Lower leg skin (tissue), 4 donors: ENCODE measurements around the gene HECTD3. TPM values are rescaled to one million over a fixed set of nuclear protein-coding genes. Genes with fewer than 3 reads are reported as not detected.

Experiments
- DNase-seq, 2 donors: peaks; one replicate each; pipeline ENCODE4 v3.0.0-alpha.2; 2019; ENCODE audit warnings: low spot score in 2 of 2
- H3K4me3 ChIP-seq: fragments of 200-600 bp; sonication (generic); 2 replicates; pipeline ENCODE4 v1.5.1; 2017; ENCODE audit warnings: mild to moderate bottlenecking, low read depth; ENCODE audit not compliant: poor library complexity, severe bottlenecking
- CTCF ChIP-seq, 3 donors: fragments of 450-650 bp; IDR thresholded peaks; one replicate each; pipeline ENCODE4 v1.5.1; 2016; ENCODE audit warnings: antibody characterized with exemption in 3 of 3, mild to moderate bottlenecking in 3 of 3, moderate library complexity in 2 of 3
- POLR2A ChIP-seq, 2 donors: fragments of 450-650 bp; IDR thresholded peaks; one replicate each; pipeline ENCODE4 v1.6.1; 2016 to 2017; ENCODE audit warnings: antibody characterized with exemption in 2 of 2, mild to moderate bottlenecking in 1 of 2, moderate library complexity in 1 of 2
- WGBS, 2 donors: methylation state at CpG; one replicate each; pipeline ENCODE4 v1.1.5; 2018; 5-methylcytosine and 5-hydroxymethylcytosine counted together
- intact Hi-C: fragments of 100-400 bp; cut with DNase I; formaldehyde crosslinking; loops from one replicate; pipeline ENCODE4 v1.15.0; 2023; ENCODE audit warnings: low total_unique reads
- total RNA-seq, 4 donors: library from RNA; depleted of rRNA; stranded (reverse); fragments of >200 nt; gene quantifications; one replicate each; pipeline ENCODE4 v1.1.0, GENCODE V29; 2016

HECTD3 gene
- total RNA-seq, 4 donors from 2014 or later = 40.3 to 97.5 (median 48.1) TPM

GRCh38 chr1:45009296-45009865, 1.7 kb downstream of the HECTD3 start:
- DNase-seq = no peak
- WGBS, 2 donors = 89 to 91% methylated on average over 8 to 11 of the region's 11 CpGs
- intact Hi-C loops = loop anchor here (5.0 to 10.0 kb wide), 2 partner anchors 175 to 217 kb away; no protein-coding TSS in a partner anchor
- TF ChIP-seq POLR2A (IDR thresholded peaks at IDR 0.05) (no peak), CTCF (IDR thresholded peaks at IDR 0.05) (no peak)
- no peak overlapping the region for H3K4me3 ChIP-seq

DNA sequence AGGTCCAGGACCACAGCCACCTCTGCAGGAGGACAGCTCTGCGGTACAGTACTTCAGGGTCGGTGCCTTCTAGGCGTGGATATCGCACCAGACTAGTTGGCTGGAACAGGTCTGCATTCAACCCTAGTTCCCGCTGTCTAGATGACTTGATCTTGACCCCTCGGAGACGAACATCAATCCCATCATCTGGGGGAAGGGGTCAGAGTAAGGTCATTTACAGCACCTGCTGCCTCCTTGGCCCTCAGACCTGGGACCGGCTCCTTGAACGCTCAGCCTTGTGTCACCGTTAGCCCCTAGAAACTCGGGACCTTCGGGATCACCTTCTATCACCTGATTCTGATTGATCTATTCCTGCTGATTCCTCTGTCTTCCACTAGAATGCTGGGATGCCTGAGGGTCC, 2.6 kb downstream of the HECTD3 start:
- intact Hi-C loops = loop anchor here (5.0 to 10.0 kb wide), 2 partner anchors 174 to 216 kb away; no protein-coding TSS in a partner anchor
- DNase-seq = no peak
- 93 to 94% methylated on average over 12 of the region's 12 CpGs for WGBS, 2 donors
- TF ChIP-seq CTCF (IDR thresholded peaks at IDR 0.05) = no peak
- TF ChIP-seq POLR2A (IDR thresholded peaks at IDR 0.05) = no peak
- no peak overlapping the region for H3K4me3 ChIP-seq

DNA sequence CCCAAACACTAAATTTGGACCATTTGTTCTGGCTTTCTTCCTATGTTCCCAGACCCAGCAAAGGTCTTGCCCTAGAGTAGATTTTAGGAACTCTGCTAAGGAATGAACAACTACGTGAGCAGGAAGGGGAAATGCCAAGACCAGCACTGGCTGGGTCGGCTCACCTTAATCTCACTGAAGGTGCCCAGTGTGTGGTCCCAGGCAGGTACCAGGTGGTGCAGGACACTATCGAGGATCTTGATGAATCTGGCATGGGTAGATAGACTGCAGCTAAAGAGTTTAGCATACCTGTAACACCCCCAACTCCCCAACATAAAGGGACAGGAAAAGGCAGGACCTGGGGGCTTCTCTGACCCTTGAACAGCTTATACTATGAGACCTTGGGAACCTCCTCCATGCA, 3.0 kb downstream of the HECTD3 start:
- no peak overlapping the region for H3K4me3 ChIP-seq
- DNase-seq = no peak
- TF ChIP-seq POLR2A (IDR thresholded peaks at IDR 0.05) = no peak
- TF ChIP-seq CTCF (IDR thresholded peaks at IDR 0.05) = no peak
- WGBS, 2 donors = 81 to 86% methylated on average over 3 of the region's 3 CpGs
- intact Hi-C loops = loop anchor here (5.0 to 10.0 kb wide), 2 partner anchors 173 to 216 kb away; no protein-coding TSS in a partner anchor

- no peak overlapping the region for H3K4me3 ChIP-seq
- TF ChIP-seq CTCF (IDR thresholded peaks at IDR 0.05) = no peak
- TF ChIP-seq POLR2A (IDR thresholded peaks at IDR 0.05) = no peak
- WGBS, 2 donors = 82 to 89% methylated on average over 11 of the region's 11 CpGs
- no peak for DNase-seq
- intact Hi-C loops = loop anchor here (5.0 to 10.0 kb wide), 2 partner anchors 173 to 215 kb away; no protein-coding TSS in a partner anchor
Measured at GRCh38 chr1:45007311-45007710, 3.8 kb downstream of the HECTD3 start.

DNA sequence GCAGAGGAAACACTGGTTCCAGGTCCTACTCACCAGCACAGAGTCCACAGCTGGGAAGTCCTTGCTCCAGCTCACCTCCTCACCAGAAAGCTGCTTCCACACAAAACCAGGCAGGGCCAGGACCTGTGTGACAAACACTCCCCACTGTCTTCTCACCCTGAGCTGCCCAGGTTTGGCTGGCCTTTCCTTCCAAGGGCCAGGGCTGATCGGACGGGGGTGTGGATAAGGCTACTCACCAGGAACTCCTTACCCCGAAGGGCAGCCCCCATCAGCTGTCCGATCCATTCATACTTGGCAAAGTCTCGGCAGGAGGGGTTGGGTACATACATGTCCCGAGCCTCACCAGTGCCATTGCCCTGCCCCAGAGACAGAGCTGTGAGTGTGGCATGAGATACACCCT, 5.4 kb downstream of the HECTD3 start:
- no peak overlapping the region for H3K4me3 ChIP-seq
- WGBS, 2 donors = 81 to 90% methylated on average over 6 of the region's 6 CpGs
- TF ChIP-seq POLR2A (IDR thresholded peaks at IDR 0.05) (no peak), CTCF (IDR thresholded peaks at IDR 0.05) (no peak)
- intact Hi-C loops = loop anchor here (5.0 to 10.0 kb wide), 2 partner anchors 171 to 213 kb away; no protein-coding TSS in a partner anchor
- DNase-seq = no peak
